ENCODE measurements around the gene RABGAP1L.

GRCh38 chr1:174391716-174392115, 232.4 kb downstream of the RABGAP1L start:
- TF ChIP-seq, protein P1, sequence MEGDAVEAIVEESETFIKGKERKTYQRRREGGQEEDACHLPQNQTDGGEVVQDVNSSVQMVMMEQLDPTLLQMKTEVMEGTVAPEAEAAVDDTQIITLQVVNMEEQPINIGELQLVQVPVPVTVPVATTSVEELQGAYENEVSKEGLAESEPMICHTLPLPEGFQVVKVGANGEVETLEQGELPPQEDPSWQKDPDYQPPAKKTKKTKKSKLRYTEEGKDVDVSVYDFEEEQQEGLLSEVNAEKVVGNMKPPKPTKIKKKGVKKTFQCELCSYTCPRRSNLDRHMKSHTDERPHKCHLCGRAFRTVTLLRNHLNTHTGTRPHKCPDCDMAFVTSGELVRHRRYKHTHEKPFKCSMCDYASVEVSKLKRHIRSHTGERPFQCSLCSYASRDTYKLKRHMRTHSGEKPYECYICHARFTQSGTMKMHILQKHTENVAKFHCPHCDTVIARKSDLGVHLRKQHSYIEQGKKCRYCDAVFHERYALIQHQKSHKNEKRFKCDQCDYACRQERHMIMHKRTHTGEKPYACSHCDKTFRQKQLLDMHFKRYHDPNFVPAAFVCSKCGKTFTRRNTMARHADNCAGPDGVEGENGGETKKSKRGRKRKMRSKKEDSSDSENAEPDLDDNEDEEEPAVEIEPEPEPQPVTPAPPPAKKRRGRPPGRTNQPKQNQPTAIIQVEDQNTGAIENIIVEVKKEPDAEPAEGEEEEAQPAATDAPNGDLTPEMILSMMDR (IDR thresholded peaks at IDR 0.05), result no peak
- no peak for TF ChIP-seq POLR2A (IDR thresholded peaks at IDR 0.05)

Data from right lobe of liver (tissue), 4 donors.